Measurements from ENCODE around the gene CENPW.

Gene CENPW

DNA sequence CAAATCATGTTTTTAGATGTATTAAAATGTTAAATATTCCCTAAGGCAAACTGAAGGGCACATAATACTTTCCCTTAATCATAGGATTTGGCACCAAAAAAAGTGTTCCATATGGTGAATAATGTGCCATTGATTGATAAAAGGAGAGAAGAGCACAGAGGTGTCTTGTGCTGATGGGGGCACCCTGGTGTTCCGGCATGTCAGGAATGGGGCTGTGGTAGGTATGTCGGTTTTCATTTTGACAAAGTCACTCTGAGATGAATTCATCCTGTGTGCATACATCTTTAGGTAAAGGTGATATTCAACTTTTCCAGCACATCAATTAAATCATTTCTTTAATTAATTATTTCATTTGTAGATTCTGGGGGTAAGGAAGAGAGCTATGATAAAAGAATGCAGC, 36.8 kb downstream of the CENPW start:
- no peak overlapping the region for H3K27ac ChIP-seq (ENCODE audit: low read depth, low read length)
- no peaks in the 10 kb centered on the region for H3K9me2 ChIP-seq (replicated peaks; ENCODE audit: insufficient read depth, low read length)
- H2AFZ ChIP-seq (ENCODE audit: low read depth, low read length, severe bottlenecking), result no peak overlapping the region
- H3K4me2 ChIP-seq (ENCODE audit: low read depth, low read length, poor library complexity, severe bottlenecking), result no peak overlapping the region
- no peak for TF ChIP-seq EZH2phosphoT487 (conservative IDR thresholded peaks at IDR 0.05; ENCODE audit: low read length)
- TF ChIP-seq, protein P1, sequence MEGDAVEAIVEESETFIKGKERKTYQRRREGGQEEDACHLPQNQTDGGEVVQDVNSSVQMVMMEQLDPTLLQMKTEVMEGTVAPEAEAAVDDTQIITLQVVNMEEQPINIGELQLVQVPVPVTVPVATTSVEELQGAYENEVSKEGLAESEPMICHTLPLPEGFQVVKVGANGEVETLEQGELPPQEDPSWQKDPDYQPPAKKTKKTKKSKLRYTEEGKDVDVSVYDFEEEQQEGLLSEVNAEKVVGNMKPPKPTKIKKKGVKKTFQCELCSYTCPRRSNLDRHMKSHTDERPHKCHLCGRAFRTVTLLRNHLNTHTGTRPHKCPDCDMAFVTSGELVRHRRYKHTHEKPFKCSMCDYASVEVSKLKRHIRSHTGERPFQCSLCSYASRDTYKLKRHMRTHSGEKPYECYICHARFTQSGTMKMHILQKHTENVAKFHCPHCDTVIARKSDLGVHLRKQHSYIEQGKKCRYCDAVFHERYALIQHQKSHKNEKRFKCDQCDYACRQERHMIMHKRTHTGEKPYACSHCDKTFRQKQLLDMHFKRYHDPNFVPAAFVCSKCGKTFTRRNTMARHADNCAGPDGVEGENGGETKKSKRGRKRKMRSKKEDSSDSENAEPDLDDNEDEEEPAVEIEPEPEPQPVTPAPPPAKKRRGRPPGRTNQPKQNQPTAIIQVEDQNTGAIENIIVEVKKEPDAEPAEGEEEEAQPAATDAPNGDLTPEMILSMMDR (IDR thresholded peaks at IDR 0.05; ENCODE audit: insufficient read depth, low read length, poor library complexity, severe bottlenecking), result no peak
- H4K20me1 ChIP-seq (ENCODE audit: low read depth, low read length), result no peaks in the 10 kb centered on the region
- H3K9me3 ChIP-seq (ENCODE audit: insufficient read depth, low read length), result no peaks in the 10 kb centered on the region
- no peaks in the 10 kb centered on the region for H3K79me2 ChIP-seq (ENCODE audit: insufficient read depth, low read length)
- H3K9ac ChIP-seq (ENCODE audit: low read length), result no peak overlapping the region
- H3K4me3 ChIP-seq (ENCODE audit: insufficient read depth, low read length, poor library complexity, severe bottlenecking), result no peak overlapping the region
- H3K27me3 ChIP-seq (ENCODE audit: low read length), result no peaks in the 10 kb centered on the region
- H3F3A ChIP-seq (ENCODE audit: insufficient read depth), result no peaks in the 10 kb centered on the region
- no peaks in the 10 kb centered on the region for H3K36me3 ChIP-seq (ENCODE audit: low read length)

GRCh38 chr6:126377594-126378153, 37.8 kb downstream of the CENPW start:
- H3K9me2 ChIP-seq (replicated peaks; ENCODE audit: insufficient read depth, low read length), result no peaks in the 10 kb centered on the region
- H2AFZ ChIP-seq (ENCODE audit: low read depth, low read length, severe bottlenecking), result no peak overlapping the region
- no peaks in the 10 kb centered on the region for H3K79me2 ChIP-seq (ENCODE audit: insufficient read depth, low read length)
- H3K27ac ChIP-seq (ENCODE audit: low read depth, low read length), result no peak overlapping the region
- no peak overlapping the region for H3K4me3 ChIP-seq (ENCODE audit: insufficient read depth, low read length, poor library complexity, severe bottlenecking)
- H3K9me3 ChIP-seq (ENCODE audit: insufficient read depth, low read length), result no peaks in the 10 kb centered on the region
- H3K36me3 ChIP-seq (ENCODE audit: low read length), result no peaks in the 10 kb centered on the region
- TF ChIP-seq, protein P1 (IDR thresholded peaks at IDR 0.05; ENCODE audit: insufficient read depth, low read length, poor library complexity, severe bottlenecking), result no peak
- no peak for TF ChIP-seq EZH2phosphoT487 (conservative IDR thresholded peaks at IDR 0.05; ENCODE audit: low read length)
- H3F3A ChIP-seq (ENCODE audit: insufficient read depth), result no peaks in the 10 kb centered on the region
- H3K27me3 ChIP-seq (ENCODE audit: low read length), result no peaks in the 10 kb centered on the region
- no peaks in the 10 kb centered on the region for H4K20me1 ChIP-seq (ENCODE audit: low read depth, low read length)
- H3K4me2 ChIP-seq (ENCODE audit: low read depth, low read length, poor library complexity, severe bottlenecking), result no peak overlapping the region
- no peak overlapping the region for H3K9ac ChIP-seq (ENCODE audit: low read length)

DNA sequence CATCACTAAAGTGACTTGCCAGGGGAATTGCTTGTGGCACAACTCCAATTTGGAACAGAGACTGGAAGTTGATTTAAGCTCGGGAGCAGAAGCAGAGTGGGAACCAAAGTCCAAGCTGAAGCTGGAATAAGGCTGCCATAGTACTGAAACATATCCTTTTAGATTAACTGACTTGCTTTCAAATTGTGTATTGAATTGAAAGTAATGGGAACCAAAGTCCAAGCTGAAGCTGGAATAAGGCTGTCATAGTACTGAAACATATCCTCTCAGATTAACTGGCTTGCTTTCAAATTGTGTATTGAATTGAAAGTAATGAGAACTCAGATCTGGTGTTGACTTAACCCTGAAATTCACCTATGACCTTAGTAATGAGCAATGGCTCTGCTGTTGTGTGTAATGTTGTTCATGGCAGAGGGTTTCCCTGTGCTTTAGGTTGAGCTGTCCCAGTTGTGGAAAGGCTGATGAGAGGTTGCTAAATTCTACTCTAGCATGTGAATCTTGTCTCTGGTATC, 40.2 kb downstream of the CENPW start:
- Histone ChIP-seq H3K27me3 (ENCODE audit: low read length) (no peaks in the 10 kb centered on the region), H3K27ac (ENCODE audit: low read depth, low read length) (no peak overlapping the region), H3K4me3 (ENCODE audit: insufficient read depth, low read length, poor library complexity, severe bottlenecking) (no peak overlapping the region), H3K9me3 (ENCODE audit: insufficient read depth, low read length) (no peaks in the 10 kb centered on the region), H3K36me3 (ENCODE audit: low read length) (no peaks in the 10 kb centered on the region), H3F3A (ENCODE audit: insufficient read depth) (no peaks in the 10 kb centered on the region), H3K9me2 (replicated peaks; ENCODE audit: insufficient read depth, low read length) (no peaks in the 10 kb centered on the region), H3K79me2 (ENCODE audit: insufficient read depth, low read length) (no peaks in the 10 kb centered on the region), H3K9ac (ENCODE audit: low read length) (no peak overlapping the region), H4K20me1 (ENCODE audit: low read depth, low read length) (no peaks in the 10 kb centered on the region), H3K4me2 (ENCODE audit: low read depth, low read length, poor library complexity, severe bottlenecking) (no peak overlapping the region), H2AFZ (ENCODE audit: low read depth, low read length, severe bottlenecking) (no peak overlapping the region)
- TF ChIP-seq, protein P1 (IDR thresholded peaks at IDR 0.05; ENCODE audit: insufficient read depth, low read length, poor library complexity, severe bottlenecking), result no peak
- no peak for TF ChIP-seq EZH2phosphoT487 (conservative IDR thresholded peaks at IDR 0.05; ENCODE audit: low read length)

All from SU-DHL-6 (cell line).